GM18873 (cell line): Measurements from ENCODE around the gene TTC24.

ENCODE experiments used
- ATAC-seq: cut with Tn5 transposase; IDR thresholded peaks from one replicate; pipeline ENCODE4 v1.9.1; 2021; ENCODE audit warnings: mild to moderate bottlenecking, moderate library complexity, moderate number of reproducible peaks; ENCODE audit not compliant: unreplicated experiment, low FRiP score

Gene TTC24

DNA sequence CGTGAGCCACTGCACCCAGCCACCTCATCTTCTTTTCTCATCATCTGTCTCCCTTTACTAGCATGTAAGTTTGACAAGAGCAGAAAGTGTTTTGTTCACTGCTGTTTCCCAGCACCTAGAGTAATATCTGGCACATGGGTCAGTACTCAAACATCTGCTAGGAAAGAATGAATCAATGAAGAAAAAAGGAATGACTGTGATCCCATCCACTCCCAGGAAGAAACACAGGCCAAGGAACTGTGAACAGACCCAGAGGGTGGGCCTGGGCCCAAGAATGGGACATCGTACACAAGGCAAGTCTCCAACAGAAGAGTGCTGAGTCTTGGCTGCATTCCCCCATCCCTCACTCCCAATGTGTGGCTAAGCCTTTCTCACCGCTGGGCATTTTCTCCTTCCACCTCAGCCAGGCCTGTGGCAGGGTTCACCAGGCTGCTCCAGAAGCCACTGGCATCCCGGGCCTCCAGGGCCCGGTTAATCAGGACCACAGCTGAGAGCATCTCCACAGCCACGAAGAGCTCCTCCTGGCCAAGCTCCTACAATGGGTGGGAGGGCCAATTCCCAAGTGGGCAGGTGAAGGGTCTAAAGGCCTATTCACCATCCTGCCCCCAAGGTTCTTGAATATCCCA, 25.6 kb upstream of the TTC24 start:
- ATAC-seq = no peak

DNA sequence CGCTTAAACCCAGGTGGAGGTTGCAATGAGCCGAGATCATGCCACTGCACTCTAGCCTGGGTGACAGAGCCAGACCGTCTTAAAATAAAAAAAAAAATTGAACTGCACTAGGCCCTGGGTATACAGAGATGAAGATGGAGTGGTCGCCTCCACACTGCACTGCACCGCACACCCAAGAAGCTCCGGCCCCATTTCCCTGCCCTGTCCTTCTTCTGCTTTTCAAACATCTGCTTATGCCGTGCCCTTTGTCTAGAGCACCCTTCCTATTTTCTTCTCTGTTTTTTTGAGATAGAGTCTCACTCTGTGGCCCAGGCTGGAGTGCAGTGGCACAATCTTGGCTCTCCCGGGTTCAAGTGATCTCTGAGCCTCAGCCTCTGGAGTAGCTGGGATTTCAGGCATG, 24.6 kb upstream of the TTC24 start:
- ATAC-seq = no peak

DNA sequence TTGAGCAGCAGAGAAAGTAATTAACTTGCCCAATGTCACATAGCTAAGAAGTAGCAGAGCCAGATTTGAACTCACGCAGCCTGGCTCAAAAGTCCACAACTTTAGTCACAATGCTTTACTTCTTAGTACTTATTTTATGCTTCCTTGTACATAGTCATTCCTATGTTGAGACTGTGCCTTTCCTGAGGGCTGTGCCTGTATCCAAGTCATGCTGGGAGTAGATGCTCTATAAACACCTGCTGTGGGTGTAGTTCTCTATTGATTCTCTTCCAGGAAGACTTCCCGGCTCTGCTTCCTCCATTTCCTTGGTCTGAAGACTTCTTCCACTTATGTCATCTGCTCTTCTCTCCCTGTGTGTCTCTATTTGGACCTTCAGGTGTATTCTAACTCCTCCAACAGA, 23.8 kb upstream of the TTC24 start:
- no peak for ATAC-seq

DNA sequence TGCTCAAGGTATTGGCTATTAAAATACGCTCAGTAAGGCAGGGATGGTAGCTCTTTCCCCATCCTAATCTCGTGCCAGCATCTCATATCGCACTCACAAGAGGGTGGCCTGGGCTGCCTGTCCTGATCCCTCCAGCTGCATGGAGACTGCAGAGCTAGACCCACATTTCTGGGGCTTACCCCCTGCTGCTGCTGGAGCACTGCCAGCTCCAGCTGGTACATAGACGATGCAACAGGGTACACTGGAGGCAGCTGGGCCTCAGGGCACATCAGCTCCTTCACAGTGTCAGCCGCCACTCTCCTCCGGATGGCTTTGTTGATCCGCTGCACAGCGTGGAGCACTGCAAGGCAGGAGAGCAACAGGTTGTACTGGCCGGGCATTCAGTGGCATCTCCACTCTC, 23.2 kb upstream of the TTC24 start:
- ATAC-seq = no peak

DNA sequence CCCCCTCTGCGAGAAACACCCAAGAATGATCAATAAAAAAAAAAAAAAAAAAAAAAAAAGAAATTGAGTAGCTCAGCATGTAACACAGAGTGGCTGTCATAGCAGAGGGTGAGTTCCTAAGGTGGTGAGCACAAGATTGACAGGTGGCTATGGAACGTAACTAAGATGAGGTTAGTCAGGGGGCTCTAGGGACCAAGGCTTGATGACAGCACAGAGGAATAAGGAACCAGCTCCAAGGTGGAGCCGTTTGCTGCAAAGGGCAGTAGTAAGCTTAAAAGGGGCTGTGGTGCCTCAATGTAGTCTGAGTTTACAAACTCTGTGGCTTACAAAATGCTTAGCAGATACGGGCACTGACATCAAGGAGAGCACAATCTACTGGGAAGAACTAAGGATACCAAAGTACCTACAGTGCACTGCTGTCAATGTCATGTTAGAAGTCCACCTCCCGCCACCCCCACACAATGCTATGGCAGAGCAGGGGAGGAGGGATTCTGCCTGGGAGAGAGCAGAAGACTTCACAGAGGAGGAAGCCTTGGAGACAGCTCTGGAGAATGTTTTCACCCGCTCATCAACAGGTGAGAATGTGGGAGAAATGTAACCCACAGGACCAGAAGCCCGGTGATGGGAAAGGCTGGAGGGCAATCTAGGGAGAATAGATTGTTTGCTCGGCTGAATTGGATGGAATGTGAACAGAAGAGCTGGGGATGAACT, 20.3 kb upstream of the TTC24 start:
- no peak for ATAC-seq

DNA sequence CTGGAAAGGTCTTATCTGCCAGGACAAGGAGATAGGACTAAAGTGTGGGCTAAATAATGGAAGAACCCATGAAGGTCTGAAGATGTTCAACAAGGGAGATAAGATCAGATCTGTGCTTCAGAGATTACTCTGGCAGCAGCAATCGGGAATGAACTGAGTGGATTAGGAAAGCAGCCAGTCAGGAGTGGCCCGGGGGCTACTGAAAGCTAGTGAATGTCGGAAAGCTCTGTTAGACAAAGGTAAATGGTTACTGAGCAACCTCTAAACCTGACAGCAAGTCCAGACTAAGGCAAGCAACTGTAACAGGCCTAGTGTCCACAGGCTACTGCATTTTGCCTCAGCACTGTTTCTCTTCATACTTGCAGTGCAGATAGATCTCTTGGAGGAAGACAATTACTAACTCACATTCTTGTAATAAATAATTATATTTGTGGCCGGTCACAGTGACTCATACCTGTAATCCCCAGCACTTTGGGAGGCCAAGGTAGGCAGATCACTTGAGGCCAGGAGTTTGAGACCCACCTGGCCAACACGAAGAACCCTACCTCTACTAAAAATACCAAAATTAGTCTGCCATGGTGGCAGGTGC, 19.6 kb upstream of the TTC24 start:
- ATAC-seq = no peak

DNA sequence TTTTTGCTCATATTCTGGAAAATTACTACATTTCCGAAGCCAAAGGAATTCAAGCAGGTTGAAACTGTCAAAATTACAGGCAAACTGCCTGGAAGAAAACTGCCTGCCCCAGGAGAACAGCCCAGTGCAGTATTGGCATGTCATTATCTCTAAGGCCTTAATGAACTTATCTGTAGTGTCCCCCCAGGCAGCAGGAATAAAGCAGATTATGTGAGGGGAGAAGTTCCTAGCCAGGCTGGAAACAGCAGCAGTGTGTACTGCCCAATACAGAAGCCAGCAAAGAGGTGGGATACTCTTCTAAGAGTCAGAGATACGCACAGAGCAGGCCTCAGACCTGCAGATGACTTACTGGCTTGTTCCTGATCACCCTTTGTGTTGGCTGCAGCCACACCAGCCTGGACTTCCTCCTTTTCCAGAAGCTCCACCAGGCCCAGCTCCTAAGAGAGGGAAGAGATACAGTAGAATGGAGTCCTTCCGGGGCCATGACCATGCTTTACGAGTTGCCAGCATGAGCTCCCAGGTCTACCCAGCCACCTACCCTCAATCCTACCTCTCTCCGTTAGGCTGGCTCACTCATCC, 18.8 kb upstream of the TTC24 start:
- ATAC-seq = no peak

DNA sequence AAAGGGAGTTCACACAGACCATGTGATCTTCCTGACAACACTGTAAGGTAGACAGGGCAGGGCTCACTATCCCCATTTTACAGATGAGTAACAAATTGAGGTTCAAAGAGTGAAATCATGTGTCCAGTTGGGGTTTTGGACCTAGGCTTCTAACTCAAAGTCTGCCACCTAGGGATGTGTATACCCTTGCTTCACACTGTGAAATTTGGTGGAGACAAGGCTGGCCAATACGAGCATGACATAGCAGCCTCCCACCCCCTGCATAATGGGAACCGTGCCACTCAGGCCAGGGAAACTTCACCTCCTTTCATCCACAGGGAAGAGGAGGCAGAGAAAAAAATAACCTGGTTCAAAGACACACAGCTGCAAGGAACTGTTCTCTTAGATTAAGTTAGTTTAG, 14.0 kb upstream of the TTC24 start:
- ATAC-seq = no peak

DNA sequence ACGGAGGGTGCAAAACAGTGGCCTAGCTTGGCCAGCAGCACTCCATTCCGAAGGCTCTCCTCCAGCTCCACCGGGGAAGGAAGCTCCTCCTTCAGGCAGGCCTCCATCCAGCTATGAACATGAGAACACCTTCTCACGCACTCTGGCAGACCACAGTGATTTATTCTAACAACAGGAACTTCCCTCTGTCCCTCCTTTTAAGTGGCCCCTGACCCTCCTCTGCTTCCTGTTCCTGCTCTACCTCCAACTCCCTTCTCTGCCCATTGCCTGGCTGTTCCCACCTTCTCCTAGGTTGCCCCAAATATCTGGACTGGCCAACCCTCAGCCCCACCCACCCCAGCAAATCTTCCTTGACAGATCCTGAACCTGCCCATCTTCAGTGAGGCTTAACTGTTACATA, 13.1 kb upstream of the TTC24 start:
- ATAC-seq = no peak

DNA sequence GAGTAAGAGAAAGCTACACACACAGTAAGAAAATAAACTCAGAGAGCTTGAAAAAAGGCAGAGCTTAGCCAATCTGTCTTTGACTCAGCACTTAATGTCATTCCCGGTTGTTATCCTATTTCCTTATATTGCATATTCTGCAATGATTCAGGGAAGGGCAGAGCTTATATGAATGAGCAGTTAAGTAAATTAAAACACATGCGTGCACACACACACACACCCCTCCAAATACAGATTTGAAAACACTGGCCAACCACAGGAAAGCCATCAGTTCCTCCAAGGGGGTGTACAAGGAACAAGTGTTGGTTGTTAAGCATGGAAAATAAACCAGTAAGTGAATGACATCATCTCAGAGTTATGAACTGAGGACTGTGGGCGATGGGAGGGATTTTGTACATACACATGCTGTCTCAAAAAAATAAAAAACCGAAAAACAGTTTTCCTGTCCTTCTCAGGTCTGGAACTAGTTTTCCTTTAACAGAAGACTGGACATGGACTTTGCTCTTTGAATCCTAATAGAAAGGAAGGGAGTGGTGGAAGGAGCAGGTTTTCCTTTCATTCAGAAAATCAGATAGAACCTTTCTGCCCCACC, 8.2 kb upstream of the TTC24 start:
- ATAC-seq = no peak

DNA sequence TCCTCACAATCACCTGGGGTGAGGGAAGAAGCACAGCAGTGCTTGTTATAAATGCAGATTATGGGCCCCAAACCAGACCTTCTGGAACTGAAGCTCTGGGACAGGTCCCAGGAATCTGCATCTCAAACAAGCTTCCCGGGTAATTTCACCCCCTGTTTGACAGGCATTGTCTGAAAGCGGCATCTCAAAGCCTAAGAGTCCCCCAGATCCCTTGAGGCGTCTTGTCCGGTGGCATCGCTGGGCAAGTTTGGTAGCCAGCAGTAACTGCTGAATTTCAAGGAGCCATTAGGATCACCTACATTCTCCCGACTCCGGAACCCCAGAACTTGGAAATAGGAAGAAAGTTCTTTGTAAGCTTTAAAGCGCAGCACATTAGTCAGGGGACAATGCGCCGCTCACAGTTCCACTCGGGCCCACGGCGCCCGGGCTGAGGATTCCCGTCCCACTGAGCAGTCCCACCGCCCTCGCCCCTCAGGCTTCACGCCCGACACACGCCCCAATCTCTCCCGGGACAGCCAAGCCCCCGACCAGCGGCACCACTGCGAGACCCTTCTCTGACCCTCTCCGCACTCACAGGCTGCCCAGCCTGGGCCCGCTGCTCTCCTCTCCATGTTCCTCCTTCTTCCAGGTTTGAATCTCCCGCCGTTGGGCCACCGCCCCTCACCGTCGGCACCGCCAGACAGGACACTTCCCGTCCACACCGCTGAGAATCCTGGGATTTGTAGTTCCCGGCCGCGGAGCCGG, 7.4 kb upstream of the TTC24 start, which contains the start of gene IQGAP3:
Gene IQGAP3 (minus strand): TSS at position 647 of the 744 bp plus-strand sequence. CDS start 36 bp downstream, at position 611.
- no peak for ATAC-seq

DNA sequence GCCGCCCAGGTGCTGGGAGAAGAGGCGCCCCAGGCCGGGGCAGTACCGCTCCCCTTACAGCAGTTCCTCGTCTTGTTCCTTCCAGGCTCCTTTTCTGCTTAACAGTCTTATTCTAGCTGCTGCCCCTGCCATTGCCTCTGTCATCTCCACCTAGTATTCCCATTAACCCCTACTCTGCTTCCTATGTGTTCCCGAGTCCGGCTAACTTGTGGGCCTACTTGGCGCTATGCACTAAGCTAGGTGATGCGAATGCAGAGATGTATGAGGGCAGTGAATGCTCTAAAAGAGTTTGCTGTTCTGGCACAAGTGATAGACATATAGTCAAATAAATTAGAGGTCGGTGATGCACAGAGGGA, 6.9 kb upstream of the TTC24 start:
- ATAC-seq = no peak

DNA sequence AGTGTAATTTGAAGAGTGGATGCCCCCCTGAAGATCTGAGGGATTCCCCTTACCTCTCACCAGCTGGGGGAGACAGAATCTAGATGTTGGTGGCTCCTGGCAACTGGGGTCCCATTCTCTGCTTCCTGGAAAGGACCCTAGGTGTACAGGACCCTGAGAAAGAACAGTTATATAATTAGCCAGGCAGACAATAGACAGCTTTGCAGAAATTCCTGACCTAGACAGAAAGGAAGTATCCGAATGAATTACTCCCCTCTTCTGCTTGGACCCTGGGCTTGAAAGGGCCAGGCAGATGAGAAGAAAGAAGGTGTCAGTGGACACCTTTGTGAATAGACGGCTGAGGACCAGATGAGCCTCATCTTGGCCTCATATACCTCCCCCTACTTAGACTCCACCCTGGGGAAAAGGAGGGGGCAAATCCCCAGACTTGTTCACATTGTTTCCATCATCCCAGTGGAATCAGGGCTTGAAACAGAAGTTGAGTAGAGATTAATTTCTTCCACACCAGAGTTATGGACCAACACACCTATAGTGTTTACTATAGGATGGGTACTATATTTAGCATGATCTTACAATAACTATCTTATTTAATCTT, 5.4 kb upstream of the TTC24 start:
- ATAC-seq = no peak

DNA sequence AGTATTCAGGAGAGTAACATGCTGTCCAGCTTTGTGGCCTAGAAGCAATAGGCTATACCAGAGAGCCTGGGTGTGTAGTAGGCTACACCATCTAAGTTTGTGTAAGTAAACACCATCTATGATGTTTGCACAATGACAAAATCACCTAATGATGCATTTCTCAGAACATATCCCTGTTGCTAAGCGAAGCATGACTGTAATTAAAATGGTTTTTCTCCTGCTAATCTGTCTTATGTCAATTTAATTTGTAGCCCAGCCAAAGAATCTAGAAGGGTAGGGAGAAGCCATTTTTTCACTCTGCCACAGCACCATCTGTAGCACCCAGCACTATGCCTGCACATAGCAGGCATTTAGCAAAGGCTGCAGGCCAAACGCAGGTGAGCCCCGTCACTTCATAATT, 2.0 kb upstream of the TTC24 start:
- ATAC-seq = no peak

DNA sequence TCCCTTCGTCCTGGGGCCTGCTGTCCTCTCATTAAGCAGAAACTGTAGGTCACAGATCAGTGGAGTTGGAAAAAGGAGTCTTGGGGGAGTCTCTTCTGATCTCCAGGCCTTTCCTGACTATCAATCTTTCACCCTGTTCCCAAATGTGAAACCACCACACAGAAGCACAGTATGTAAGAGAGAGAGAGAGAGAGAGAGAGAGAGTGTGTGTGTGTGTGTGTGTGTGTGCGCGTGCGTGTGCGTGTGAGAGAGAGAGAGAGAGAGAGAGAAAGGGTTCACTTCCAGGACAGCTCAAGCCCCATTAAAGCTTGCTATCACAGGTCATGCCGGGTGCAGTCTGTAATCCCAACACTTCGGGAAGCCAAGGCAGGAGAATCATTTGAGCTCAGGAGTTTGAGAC, 1.5 kb upstream of the TTC24 start:
- ATAC-seq = no peak

DNA sequence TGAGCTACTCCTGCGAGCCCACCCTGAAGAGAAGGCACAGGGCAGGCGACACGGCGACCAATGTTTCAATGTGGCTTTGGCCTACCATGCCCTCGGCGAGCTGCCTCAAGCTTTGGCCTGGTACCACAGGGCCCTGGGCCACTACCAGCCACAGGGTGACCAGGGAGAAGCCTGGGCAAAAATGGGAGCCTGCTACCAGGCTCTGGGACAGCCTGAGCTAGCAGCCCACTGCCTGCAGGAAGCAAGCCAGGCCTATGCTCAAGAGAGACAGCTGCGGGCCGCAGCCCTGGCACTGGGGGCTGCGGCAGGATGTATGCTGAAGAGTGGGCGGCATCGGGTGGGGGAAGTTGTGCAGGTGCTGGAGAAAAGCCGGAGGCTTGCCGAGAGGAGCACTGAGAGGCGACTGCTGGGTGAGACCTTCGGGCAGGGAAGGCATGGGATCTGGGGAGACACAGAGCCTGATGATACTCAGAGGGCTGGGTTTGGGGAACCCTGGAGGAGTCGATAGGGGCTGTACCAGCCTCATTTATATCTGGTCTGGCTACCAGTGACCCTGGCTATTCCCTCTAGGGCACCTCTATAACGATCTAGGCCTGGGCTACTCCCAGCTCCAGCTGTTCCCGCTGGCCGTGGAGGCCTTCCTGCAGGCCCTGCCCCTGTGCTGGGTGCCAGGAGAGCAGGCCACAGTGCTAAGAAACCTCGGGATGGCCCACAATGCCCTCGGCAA, 2.3 kb downstream of the TTC24 start:
- ATAC-seq = no peak

DNA sequence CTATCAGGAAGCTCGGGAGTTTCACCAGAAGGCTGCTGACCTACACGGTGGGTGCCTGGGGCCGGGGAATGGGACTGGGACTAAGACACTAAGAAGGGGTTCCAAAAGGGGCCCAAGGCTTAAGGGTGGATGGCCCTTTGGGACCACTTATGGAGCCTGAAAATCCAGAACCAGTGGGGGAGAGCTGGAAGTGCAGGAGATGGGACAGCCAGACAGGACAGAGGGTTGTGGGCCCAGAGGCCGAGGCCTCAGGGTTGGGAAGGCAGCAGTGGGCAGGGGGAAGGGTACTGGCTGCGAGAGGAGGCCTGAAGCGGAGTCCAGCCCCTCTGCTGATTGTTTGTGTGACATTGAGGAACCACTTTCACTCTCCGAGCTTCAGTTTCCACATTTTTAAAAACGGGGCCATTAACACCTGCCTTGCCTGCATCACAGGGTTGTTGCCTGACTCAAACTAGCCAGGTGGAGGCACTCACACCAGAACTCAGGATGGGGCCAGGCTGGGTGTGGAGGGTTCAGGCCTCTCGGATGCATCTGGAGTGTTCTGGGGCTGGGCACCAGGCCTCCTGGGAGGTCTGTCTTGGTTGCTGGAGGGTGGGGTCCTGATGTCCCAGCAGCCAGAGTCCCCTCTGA, 3.0 kb downstream of the TTC24 start:
- ATAC-seq = no peak

DNA sequence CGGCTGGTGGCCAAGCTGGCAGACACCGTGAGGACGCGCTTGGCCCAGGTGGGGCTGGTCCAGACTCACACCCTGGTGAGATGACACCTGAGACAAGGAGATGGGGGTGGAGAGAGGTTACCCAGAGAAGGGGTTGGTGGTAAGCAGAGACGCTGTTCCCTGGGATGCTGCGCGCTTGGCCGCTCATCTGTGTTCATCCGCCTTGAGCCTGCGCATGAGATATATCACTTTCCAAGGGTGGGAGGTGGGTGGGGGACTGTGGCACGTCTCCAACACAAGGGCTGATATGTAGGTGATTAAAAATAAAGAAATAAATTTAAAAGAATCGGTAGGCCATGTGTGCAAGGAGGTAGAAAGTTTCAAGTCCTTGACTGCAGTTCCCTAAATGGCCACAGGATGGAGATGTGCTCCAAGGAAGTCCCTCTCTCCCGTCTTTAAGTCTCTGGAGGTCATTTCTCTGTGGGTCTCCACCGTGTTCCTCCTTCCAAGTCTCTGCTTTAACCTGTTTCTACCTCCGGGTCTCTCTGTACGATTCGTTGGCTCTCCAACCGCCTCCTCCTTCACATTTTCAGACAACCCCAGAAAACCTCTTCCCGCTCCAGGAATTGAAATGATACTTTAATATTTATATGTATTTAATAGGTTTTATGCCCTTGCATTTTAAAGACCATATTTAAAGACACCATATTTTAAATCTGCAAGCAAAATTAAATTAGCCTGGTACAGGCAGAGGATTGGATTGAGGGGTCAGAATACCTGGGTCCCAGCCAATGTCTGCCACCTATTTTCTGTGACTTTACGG, 4.5 kb downstream of the TTC24 start:
- ATAC-seq = no peak
